ENCODE data around the gene MED12L. TPM values are rescaled to one million over a fixed set of nuclear protein-coding genes. Genes with fewer than 3 reads are reported as not detected.

MED12L gene
- total RNA-seq, 3 donors from 2014 or later, result 0.48 to 1.6 (median 1.6) TPM

DNA sequence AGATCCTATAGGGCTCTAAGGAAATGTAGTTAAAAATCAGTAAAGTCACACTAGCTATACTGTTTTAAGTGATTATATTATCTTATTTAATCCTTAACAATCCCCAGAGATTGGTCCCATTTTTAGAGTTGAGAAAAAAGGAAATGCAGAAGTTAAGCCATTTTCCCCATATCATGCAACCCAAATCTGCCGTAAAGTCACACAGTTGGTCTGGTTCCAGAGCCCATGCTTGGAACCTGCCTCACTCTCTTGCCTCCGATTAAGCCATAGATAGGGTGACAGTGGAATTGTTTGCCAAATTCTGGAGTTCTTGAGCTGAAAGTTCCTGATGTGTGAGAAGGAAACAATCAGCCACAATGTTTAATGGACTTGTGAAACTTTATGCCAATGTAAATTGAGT, 246.2 kb downstream of the MED12L start:
- Histone ChIP-seq H3K36me3 (no peaks in the 10 kb centered on the region), H3K4me1 (no peaks in the 10 kb centered on the region), H3K4me3 (no peak overlapping the region), H3K27ac (no peak overlapping the region), H3K27me3 (no peaks in the 10 kb centered on the region), H3K9me3 (no peaks in the 10 kb centered on the region)
- DNase-seq (ENCODE audit: low spot score in 2 of 2), result no peak
- intact Hi-C loops (cut with DNase I; ENCODE audit: low total_unique reads), result no loop called here
- TF ChIP-seq POLR2A (IDR thresholded peaks at IDR 0.05), result no peak
- TF ChIP-seq, protein P1, sequence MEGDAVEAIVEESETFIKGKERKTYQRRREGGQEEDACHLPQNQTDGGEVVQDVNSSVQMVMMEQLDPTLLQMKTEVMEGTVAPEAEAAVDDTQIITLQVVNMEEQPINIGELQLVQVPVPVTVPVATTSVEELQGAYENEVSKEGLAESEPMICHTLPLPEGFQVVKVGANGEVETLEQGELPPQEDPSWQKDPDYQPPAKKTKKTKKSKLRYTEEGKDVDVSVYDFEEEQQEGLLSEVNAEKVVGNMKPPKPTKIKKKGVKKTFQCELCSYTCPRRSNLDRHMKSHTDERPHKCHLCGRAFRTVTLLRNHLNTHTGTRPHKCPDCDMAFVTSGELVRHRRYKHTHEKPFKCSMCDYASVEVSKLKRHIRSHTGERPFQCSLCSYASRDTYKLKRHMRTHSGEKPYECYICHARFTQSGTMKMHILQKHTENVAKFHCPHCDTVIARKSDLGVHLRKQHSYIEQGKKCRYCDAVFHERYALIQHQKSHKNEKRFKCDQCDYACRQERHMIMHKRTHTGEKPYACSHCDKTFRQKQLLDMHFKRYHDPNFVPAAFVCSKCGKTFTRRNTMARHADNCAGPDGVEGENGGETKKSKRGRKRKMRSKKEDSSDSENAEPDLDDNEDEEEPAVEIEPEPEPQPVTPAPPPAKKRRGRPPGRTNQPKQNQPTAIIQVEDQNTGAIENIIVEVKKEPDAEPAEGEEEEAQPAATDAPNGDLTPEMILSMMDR (IDR thresholded peaks at IDR 0.05), result no peak
- TF ChIP-seq POLR2AphosphoS5 (IDR thresholded peaks at IDR 0.05), result no peak

DNA sequence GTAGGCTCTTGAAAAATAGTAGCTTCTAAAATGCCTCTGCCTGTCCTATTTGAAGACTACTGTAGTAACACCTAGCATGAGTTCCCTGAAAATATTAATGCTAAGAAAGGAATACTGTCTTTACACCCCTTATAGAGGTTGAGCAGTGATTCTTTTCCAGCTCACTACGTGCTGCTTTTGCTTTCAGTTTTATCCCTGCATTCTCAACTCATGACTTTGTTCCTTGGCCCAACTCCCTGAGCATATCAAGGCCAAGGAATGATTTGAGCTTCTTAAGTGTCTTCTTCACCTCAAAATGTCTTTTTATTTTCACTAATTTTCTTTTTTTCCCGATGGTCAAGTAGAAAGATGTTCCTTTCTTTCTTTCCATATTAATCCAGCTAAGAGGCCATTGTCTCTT, 260.4 kb downstream of the MED12L start:
- H3K4me1 ChIP-seq, result no peaks in the 10 kb centered on the region
- intact Hi-C loops (cut with DNase I; ENCODE audit: low total_unique reads), result no loop called here
- TF ChIP-seq, protein P1 (IDR thresholded peaks at IDR 0.05), result no peak
- no peak for TF ChIP-seq POLR2A (IDR thresholded peaks at IDR 0.05)
- TF ChIP-seq POLR2AphosphoS5 (IDR thresholded peaks at IDR 0.05), result no peak
- no peaks in the 10 kb centered on the region for H3K27me3 ChIP-seq
- peak in 1 of 2 donors; percentile 23 for DNase-seq (ENCODE audit: low spot score in 2 of 2)
- peak overlapping the region; percentile 11 to 58 (median 30) for H3K4me3 ChIP-seq
- H3K36me3 ChIP-seq, result no peaks in the 10 kb centered on the region
- H3K9me3 ChIP-seq, result no peaks in the 10 kb centered on the region
- H3K27ac ChIP-seq, result peak overlapping the region; percentile 37 to 68

DNA sequence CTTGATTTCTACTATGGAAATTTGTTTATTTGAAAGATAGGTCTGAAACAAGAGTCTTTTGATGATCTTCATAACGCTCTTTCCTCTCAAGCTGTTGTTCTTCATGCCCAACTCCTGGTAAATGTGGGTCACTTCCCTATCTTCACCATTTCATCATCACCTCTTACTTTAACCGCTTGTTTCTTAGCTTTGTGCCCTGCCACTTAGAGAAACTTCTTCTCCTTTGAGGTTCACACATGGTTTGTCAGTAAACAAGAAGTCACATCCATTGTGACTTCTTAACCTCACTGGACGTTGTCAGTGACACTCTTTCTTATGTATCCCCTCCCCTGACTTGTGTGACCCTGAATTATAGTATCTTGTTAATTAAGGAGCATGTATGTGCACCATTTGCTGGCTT, 260.8 kb downstream of the MED12L start:
- intact Hi-C loops (cut with DNase I; ENCODE audit: low total_unique reads), result no loop called here
- Histone ChIP-seq H3K27me3 (no peaks in the 10 kb centered on the region), H3K27ac (peak overlapping the region; percentile 16 to 27), H3K4me1 (no peaks in the 10 kb centered on the region), H3K36me3 (no peaks in the 10 kb centered on the region), H3K9me3 (no peaks in the 10 kb centered on the region), H3K4me3 (peak overlapping the region; percentile 11 to 58 (median 30))
- no peak for DNase-seq (ENCODE audit: low spot score in 2 of 2)
- TF ChIP-seq POLR2AphosphoS5 (IDR thresholded peaks at IDR 0.05), result no peak
- TF ChIP-seq, protein P1 (IDR thresholded peaks at IDR 0.05), result no peak
- TF ChIP-seq POLR2A (IDR thresholded peaks at IDR 0.05), result no peak

DNA sequence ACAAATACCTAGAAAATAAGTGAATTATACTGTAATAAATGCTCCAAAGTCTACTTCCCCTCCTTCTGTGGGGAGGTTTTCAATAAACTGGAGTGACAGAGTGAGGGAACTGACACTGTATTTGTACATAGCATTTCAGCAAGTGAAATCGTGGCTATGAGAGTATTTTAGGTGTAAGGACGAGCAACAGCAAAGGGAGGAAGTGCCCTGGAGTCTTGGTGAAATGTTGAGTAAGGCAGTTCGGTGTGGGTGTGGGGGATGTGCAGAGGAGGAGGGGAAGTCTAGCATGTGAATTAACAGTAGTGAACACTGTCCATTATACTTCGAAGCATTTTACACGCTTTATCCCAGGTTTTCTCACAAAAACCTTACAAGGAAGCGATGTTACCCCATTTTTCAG, 262.0 kb downstream of the MED12L start:
- Histone ChIP-seq H3K36me3 (no peaks in the 10 kb centered on the region), H3K9me3 (no peaks in the 10 kb centered on the region), H3K27me3 (no peaks in the 10 kb centered on the region), H3K4me1 (no peaks in the 10 kb centered on the region), H3K4me3 (no peak overlapping the region), H3K27ac (no peak overlapping the region)
- intact Hi-C loops (cut with DNase I; ENCODE audit: low total_unique reads), result no loop called here
- no peak for DNase-seq (ENCODE audit: low spot score in 2 of 2)
- TF ChIP-seq POLR2A (IDR thresholded peaks at IDR 0.05) (no peak), POLR2AphosphoS5 (IDR thresholded peaks at IDR 0.05) (no peak)
- TF ChIP-seq, protein P1 (IDR thresholded peaks at IDR 0.05), result no peak

DNA sequence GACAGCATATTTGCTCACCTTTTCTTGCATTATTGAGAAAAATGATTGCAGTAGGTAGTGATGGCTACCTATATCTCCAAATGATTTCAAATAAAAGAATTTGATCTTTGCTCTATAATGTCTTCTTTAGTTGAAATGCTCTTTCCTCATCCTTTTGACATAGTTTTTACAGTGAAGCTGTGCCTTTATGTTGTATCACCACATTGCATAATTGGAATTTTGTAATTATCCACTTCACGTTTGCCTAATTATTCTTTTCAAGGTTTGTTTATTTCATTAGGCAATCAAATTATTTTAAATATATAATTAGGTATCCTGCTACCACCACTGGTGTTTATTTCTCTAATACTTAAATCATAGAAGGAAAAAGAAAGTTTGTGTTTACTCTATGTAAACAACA, 265.2 kb downstream of the MED12L start:
- H3K9me3 ChIP-seq, result no peaks in the 10 kb centered on the region
- TF ChIP-seq POLR2AphosphoS5 (IDR thresholded peaks at IDR 0.05) (no peak), POLR2A (IDR thresholded peaks at IDR 0.05) (no peak)
- TF ChIP-seq, protein P1 (IDR thresholded peaks at IDR 0.05), result no peak
- DNase-seq (ENCODE audit: low spot score in 2 of 2), result no peak
- no peak overlapping the region for H3K27ac ChIP-seq
- intact Hi-C loops (cut with DNase I; ENCODE audit: low total_unique reads), result no loop called here
- H3K36me3 ChIP-seq, result no peaks in the 10 kb centered on the region
- H3K4me3 ChIP-seq, result no peak overlapping the region
- H3K27me3 ChIP-seq, result no peaks in the 10 kb centered on the region
- H3K4me1 ChIP-seq, result no peaks in the 10 kb centered on the region

All from breast epithelium (tissue), 4 donors.